OCI-LY3 (cell line): Measurements from ENCODE around the gene PSME1.
A peak's percentile ranks its signal among the peaks of the same experiment; 100 is the strongest.

Experiments
- H2AFZ ChIP-seq: fragments of 200-600, 300-600 bp; shearing (Covaris generic); 2 replicates; pipeline ENCODE4 v1.6.0; 2014; ENCODE audit warnings: antibody characterized with exemption, low read depth, low read length
- H3K27ac ChIP-seq: fragments of 200-600, 300-600 bp; sonication (generic); 2 replicates; pipeline ENCODE4 v1.5.1; 2014; ENCODE audit warnings: mild to moderate bottlenecking, low read length, moderate library complexity, mixed read lengths
- H3K27me3 ChIP-seq: fragments of 200-600, 300-600 bp; sonication (generic); 2 replicates; pipeline ENCODE4 v1.6.1; 2014; ENCODE audit warnings: low read depth, low read length, mixed read lengths
- H3K36me3 ChIP-seq: fragments of 200-600, 300-600 bp; sonication (generic); replicated peaks from 2 replicates; pipeline ENCODE3; 2014; ENCODE audit warnings: low read depth, low read length, mixed read lengths
- H3K4me1 ChIP-seq: fragments of 300-600, 200-600 bp; sonication (generic); 2 replicates; pipeline ENCODE4 v1.6.1; 2014; ENCODE audit warnings: low read length, mixed read lengths
- H3K4me2 ChIP-seq: fragments of 200-600, 300-600 bp; sonication (generic); 2 replicates; pipeline ENCODE4 v1.6.1; 2014; ENCODE audit warnings: low read length, mixed read lengths
- H3K4me3 ChIP-seq: fragments of 300-600, 200-600 bp; sonication (generic); 2 replicates; pipeline ENCODE4 v1.5.1; 2014; ENCODE audit warnings: antibody characterized with exemption, mild to moderate bottlenecking, low read length, moderate library complexity
- H3K79me2 ChIP-seq: fragments of 300-600, 200-600 bp; shearing (Covaris generic); 2 replicates; pipeline ENCODE4 v1.6.1; 2014; ENCODE audit warnings: mild to moderate bottlenecking, low read length, mixed read lengths
- H3K9ac ChIP-seq: fragments of 300-600, 200-600 bp; shearing (Covaris generic); 2 replicates; pipeline ENCODE4 v1.6.0; 2014; ENCODE audit warnings: mild to moderate bottlenecking, low read length, moderate library complexity
- H3K9me3 ChIP-seq: fragments of 200-600, 300-600 bp; shearing (Covaris generic); 2 replicates; pipeline ENCODE4 v1.6.1; 2014; ENCODE audit warnings: low read length, mixed read lengths; ENCODE audit not compliant: insufficient read depth
- H4K20me1 ChIP-seq: fragments of 200-600, 300-600 bp; sonication (generic); 2 replicates; pipeline ENCODE4 v1.6.1; 2016; ENCODE audit warnings: low read length, mixed read lengths; ENCODE audit not compliant: insufficient read depth
- CTCF ChIP-seq: fragments of 200-600, 300-600 bp; sonication (generic); IDR thresholded peaks from 2 replicates; pipeline ENCODE4 v1.5.1; 2014; ENCODE audit warnings: antibody characterized with exemption, low read length, low read depth
- EZH2phosphoT487 ChIP-seq: fragments of 200-600 bp; shearing (Covaris generic); IDR thresholded peaks from 2 replicates; pipeline ENCODE4 v1.6.1; 2018; ENCODE audit warnings: antibody characterized with exemption, mixed run types, low read depth

The PSME1 gene

DNA sequence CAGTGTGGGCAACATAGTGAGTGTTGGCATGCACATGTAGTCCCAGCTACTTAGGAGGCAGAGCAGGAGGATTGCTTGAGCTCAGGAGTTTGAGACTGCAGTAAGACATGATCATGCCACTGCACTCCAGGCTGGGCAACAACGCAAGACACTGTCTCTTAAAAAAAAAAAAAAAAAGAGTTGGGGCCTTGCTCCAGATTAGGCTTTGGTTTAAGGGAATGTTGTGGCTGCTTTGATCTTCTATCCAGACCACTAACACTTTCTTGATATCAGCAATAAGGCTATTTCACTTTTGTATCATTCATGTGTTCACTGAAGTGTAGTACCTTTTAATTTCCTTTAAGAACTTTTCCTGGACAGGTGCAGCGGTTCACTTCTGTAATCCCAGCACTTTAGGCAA is 8.3 kb upstream of the PSME1 start:
- Histone ChIP-seq H3K4me1 (peaks cover 32% of the 10 kb centered on the region), H3K4me3 (no peak overlapping the region), H3K4me2 (no peak overlapping the region), H2AFZ (no peak overlapping the region), H4K20me1 (no peaks in the 10 kb centered on the region), H3K9ac (no peak overlapping the region), H3K9me3 (no peaks in the 10 kb centered on the region), H3K79me2 (no peaks in the 10 kb centered on the region), H3K36me3 (peaks cover 10% of the 10 kb centered on the region), H3K27ac (no peak overlapping the region), H3K27me3 (no peaks in the 10 kb centered on the region)
- TF ChIP-seq EZH2phosphoT487 (no peak), CTCF (no peak)

DNA sequence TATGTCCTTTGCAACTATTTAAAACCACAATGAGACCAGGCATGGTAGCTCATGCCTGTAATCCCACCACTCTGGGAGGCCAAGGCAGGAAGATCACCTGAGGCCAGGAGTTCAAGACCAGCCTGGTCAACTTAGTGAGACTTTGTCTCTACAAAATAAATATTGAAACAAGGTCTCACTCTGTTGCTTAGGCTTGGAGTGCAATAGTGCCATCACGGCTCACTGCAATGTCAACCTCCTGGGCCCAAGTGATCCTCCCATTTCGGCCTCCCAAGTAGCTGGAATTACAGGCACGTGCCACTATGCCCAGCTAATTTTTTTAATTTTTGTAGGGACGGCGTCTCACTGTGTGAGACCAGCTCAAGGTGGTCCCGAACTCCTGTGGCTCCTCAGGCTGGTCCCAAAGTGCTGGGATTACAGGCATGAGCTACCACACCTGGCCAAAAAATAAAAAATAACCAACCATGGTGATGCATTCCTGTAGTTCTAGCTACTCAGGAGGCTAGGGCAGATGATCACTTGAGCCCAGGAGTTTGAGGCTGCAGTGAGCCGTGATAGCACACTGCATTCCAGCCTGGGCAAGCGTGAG is 6.5 kb upstream of the PSME1 start:
- H2AFZ ChIP-seq = no peak overlapping the region
- no peak overlapping the region for H3K4me2 ChIP-seq
- no peak overlapping the region for H3K9ac ChIP-seq
- H3K36me3 ChIP-seq = no peaks in the 10 kb centered on the region
- no peak overlapping the region for H3K27ac ChIP-seq
- H4K20me1 ChIP-seq = no peaks in the 10 kb centered on the region
- TF ChIP-seq EZH2phosphoT487 (no peak), CTCF (no peak)
- no peaks in the 10 kb centered on the region for H3K27me3 ChIP-seq
- H3K9me3 ChIP-seq = no peaks in the 10 kb centered on the region
- no peak overlapping the region for H3K4me3 ChIP-seq
- H3K79me2 ChIP-seq = no peaks in the 10 kb centered on the region
- H3K4me1 ChIP-seq = peaks cover 14% of the 10 kb centered on the region

- H2AFZ ChIP-seq = 0 out of 2 replicates have a peak within 1 kb of the TSS, but pooled peaks have one; percentile 19
- peak within 1 kb of the TSS; percentile 33; the same call in 1 of the 2 replicates for H3K9ac ChIP-seq
- no peaks in the 10 kb centered on the region for H3K79me2 ChIP-seq
- no peaks in the 10 kb centered on the region for H3K27me3 ChIP-seq
- H3K27ac ChIP-seq = peak within 1 kb of the TSS; percentile 50
- no peaks in the 10 kb centered on the region for H3K36me3 ChIP-seq
- no peaks in the 10 kb centered on the region for H3K9me3 ChIP-seq
- peak within 1 kb of the TSS; percentile 44 for H3K4me2 ChIP-seq
- no peak within 1 kb of the TSS; the same call in 1 of the 2 replicates for H3K4me3 ChIP-seq
- TF ChIP-seq EZH2phosphoT487 (no peak), CTCF (no peak)
- no peaks in the 10 kb centered on the region for H4K20me1 ChIP-seq
- peaks cover 18% of the 10 kb centered on the region for H3K4me1 ChIP-seq
Observed at GRCh38 chr14:24130380-24130716, 5.6 kb upstream of the PSME1 start, which contains the start of gene FITM1. Gene FITM1, plus strand, starts transcription at chr14:24130659. Its CDS starts 905 bp downstream, at chr14:24131564.

DNA sequence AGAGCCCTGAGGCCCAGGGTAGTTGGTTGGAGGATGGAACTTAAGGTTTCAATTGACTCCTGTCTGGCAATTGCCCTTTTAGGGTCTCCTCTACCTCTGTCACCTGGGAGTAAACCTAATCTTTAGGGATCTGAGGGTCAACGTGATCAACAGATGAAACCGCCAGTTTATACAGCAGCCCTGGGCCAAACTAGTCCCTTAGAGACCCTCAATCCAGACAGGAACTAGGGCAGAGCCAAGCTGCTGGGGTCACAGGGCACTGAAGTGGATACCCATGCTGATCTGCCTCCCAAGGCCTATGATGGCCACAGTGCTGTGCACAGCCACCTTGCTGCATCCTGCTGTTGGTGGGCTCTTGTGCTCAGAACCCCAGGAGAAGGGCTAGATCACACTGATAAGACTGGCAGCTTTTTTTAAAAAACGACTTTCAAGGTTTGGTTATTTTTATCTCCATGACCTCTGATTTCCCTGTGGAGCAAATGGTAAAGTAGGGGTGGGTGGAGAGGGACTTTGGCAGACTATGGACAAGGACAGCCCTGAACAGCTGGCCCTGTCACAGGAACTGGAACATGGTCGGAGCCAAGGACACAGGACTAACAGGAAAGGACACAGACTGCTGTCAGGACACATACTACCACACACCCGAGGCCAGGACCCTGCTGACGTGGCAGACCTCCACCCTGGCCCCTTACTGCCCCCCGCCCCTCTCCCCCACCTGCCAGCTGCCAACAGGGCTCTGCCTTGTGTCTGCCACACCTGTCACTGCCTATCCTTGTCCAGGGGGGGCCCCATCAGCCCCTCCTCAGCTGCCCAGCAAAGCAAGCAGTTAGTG is 5.1 kb upstream of the PSME1 start:
- Histone ChIP-seq H3K4me3 (no peak overlapping the region; the same call in 1 of the 2 replicates), H2AFZ (0 out of 2 replicates have a peak overlapping the region, but pooled peaks have one; percentile 19), H3K36me3 (no peaks in the 10 kb centered on the region), H3K4me2 (peak overlapping the region; percentile 44), H3K4me1 (peaks cover 19% of the 10 kb centered on the region), H3K27me3 (no peaks in the 10 kb centered on the region), H4K20me1 (no peaks in the 10 kb centered on the region), H3K79me2 (no peaks in the 10 kb centered on the region; the same call in 1 of the 2 replicates), H3K27ac (peak overlapping the region; percentile 50), H3K9ac (peak overlapping the region; percentile 33; the same call in 1 of the 2 replicates), H3K9me3 (no peaks in the 10 kb centered on the region)
- TF ChIP-seq EZH2phosphoT487 (no peak), CTCF (no peak)
